Measurements from ENCODE around the gene THSD4. TPM values are rescaled to one million over a fixed set of nuclear protein-coding genes. Genes with fewer than 3 reads are reported as not detected.
A peak's percentile ranks its signal among the peaks of the same experiment; 100 is the strongest.

Gene THSD4
- total and polyA plus RNA-seq, 7 donors = 0.21 to 3.1 (median 1.8) TPM

- 81 to 88% (median 86%) methylated on average over 2 of the region's 2 CpGs for WGBS, 3 donors
- peaks cover 14% of the 10 kb centered on the region for H3K4me1 ChIP-seq
- no peaks in the 10 kb centered on the region for H3K27me3 ChIP-seq (ENCODE audit: insufficient read depth in 3 of 3, low read length in 2 of 3)
- no peaks in the 10 kb centered on the region for H3K9me3 ChIP-seq
- no peak overlapping the region for H3K4me3 ChIP-seq
- TF ChIP-seq CTCF (IDR thresholded peaks at IDR 0.05) = no peak
- no peak overlapping the region for H3K27ac ChIP-seq
- ATAC-seq (no peak), DNase-seq (no peak)
- intact Hi-C loops (cut with DNase I) = no loop called here
- H3K36me3 ChIP-seq (ENCODE audit: insufficient read depth in 1 of 2, low read depth in 1 of 2) = no peaks in the 10 kb centered on the region
Measured at GRCh38 chr15:71674354-71674753, 559.1 kb downstream of the THSD4 start.

GRCh38 chr15:71677352-71677751, 562.1 kb downstream of the THSD4 start:
- intact Hi-C loops (cut with DNase I) = no loop called here
- no peaks in the 10 kb centered on the region for H3K36me3 ChIP-seq (ENCODE audit: insufficient read depth in 1 of 2, low read depth in 1 of 2)
- H3K4me3 ChIP-seq = peak overlapping the region; percentile 15
- H3K4me1 ChIP-seq = peaks cover 14% of the 10 kb centered on the region
- no peaks in the 10 kb centered on the region for H3K9me3 ChIP-seq
- H3K27me3 ChIP-seq (ENCODE audit: insufficient read depth in 3 of 3, low read length in 2 of 3) = no peaks in the 10 kb centered on the region
- TF ChIP-seq CTCF (IDR thresholded peaks at IDR 0.05) = no peak
- peak in 3 of 4 donors; percentile 60 to 71 (median 64) for ATAC-seq
- WGBS, 3 donors = 9 to 23% (median 16%) methylated on average over 2 of the region's 2 CpGs
- H3K27ac ChIP-seq = peak overlapping the region; percentile 42
- no peak for DNase-seq

GRCh38 chr15:71677766-71678165, 562.5 kb downstream of the THSD4 start:
- DNase-seq = no peak
- peak overlapping the region; percentile 42 for H3K27ac ChIP-seq
- peaks cover 14% of the 10 kb centered on the region for H3K4me1 ChIP-seq
- no peaks in the 10 kb centered on the region for H3K36me3 ChIP-seq (ENCODE audit: insufficient read depth in 1 of 2, low read depth in 1 of 2)
- H3K9me3 ChIP-seq = no peaks in the 10 kb centered on the region
- H3K4me3 ChIP-seq = peak overlapping the region; percentile 15
- intact Hi-C loops (cut with DNase I) = no loop called here
- ATAC-seq = peak in 2 of 4 donors; percentile 40 to 57
- WGBS, 3 donors = 28 to 33% (median 33%) methylated on average over 5 of the region's 5 CpGs
- no peaks in the 10 kb centered on the region for H3K27me3 ChIP-seq (ENCODE audit: insufficient read depth in 3 of 3, low read length in 2 of 3)
- no peak for TF ChIP-seq CTCF (IDR thresholded peaks at IDR 0.05)

GRCh38 chr15:71678191-71678590, 562.9 kb downstream of the THSD4 start:
- TF ChIP-seq CTCF (IDR thresholded peaks at IDR 0.05) = no peak
- Histone ChIP-seq H3K4me3 (no peak overlapping the region), H3K4me1 (peaks cover 14% of the 10 kb centered on the region), H3K27ac (no peak overlapping the region), H3K36me3 (ENCODE audit: insufficient read depth in 1 of 2, low read depth in 1 of 2) (no peaks in the 10 kb centered on the region), H3K27me3 (ENCODE audit: insufficient read depth in 3 of 3, low read length in 2 of 3) (no peaks in the 10 kb centered on the region), H3K9me3 (no peaks in the 10 kb centered on the region)
- no peak for DNase-seq
- 10 to 34% (median 22%) methylated on average over 2 of the region's 2 CpGs for WGBS, 3 donors
- intact Hi-C loops (cut with DNase I) = no loop called here
- ATAC-seq = no peak

GRCh38 chr15:71678605-71679004, 563.3 kb downstream of the THSD4 start:
- peaks cover 14% of the 10 kb centered on the region for H3K4me1 ChIP-seq
- WGBS, 3 donors = 91 to 92% (median 92%) methylated on average over 2 of the region's 2 CpGs
- H3K4me3 ChIP-seq = no peak overlapping the region
- H3K27me3 ChIP-seq (ENCODE audit: insufficient read depth in 3 of 3, low read length in 2 of 3) = no peaks in the 10 kb centered on the region
- ATAC-seq (no peak), DNase-seq (no peak)
- intact Hi-C loops (cut with DNase I) = no loop called here
- no peaks in the 10 kb centered on the region for H3K9me3 ChIP-seq
- no peaks in the 10 kb centered on the region for H3K36me3 ChIP-seq (ENCODE audit: insufficient read depth in 1 of 2, low read depth in 1 of 2)
- TF ChIP-seq CTCF (IDR thresholded peaks at IDR 0.05) = no peak
- H3K27ac ChIP-seq = no peak overlapping the region
